GM18858 (cell line): ENCODE measurements around the gene DNER.
"Not testable (repeated sequence)": the region's sequence is repeated elsewhere in the genome, so short reads cannot be mapped to it uniquely, and the experiment has no call there.

Source experiments
- ATAC-seq: cut with Tn5 transposase; IDR thresholded peaks from one replicate; pipeline ENCODE4 v1.9.1; 2021; ENCODE audit not compliant: unreplicated experiment

DNER gene

DNA sequence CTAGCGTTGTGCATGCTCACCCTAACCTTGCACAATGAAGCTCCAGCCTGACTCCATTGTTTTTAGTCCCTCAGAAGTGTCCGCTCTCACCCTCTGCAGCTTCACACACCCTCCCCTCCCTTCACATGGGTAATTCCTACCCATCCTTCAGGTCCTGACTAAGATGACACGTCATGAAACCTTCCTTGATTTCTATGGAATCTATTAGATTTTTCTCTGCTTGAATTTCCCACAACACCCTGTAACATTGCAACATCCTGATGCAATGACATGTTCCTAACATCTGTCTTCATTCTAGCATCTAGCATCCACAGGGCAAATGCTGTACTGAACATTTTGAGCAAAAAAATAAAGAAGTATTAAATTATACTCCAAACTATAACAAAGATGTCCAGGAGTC is 366.2 kb downstream of the DNER start:
- ATAC-seq = no peak

DNA sequence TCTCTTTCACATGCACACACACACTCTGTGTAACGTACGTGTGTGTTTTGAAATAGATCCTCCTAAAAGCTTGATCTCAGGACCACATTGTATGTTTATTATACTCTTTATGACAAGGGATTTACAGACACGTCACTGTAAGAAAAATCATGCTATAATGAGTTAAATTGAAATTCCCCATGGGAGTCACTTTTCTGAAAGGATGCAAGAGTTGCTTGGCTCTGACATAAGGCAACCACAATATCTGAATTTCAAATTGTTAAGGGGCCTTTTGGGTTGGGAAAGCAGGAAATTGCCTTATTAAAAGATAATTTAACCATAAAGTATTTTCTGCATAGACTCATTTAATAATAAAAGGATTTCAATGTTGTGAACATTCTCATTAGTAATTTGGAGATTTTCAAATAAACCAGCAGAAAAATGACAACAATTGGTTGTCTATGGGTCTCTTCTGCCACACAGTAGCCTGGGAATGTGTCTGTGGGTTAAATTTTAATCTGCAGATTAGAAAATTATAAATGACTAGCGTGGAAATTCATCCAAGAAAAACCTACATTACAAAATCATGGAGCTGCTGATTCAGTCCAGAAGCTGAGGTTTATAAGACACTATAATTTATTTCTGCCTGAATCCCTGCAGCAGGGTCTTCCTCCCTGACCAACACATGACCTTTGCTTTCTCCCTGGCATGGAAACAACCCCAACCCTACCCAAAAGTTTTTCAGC is 367.4 kb downstream of the DNER start:
- no peak for ATAC-seq

GRCh38 chr2:229344955-229345354 is 369.4 kb downstream of the DNER start:
- ATAC-seq = no peak

DNA sequence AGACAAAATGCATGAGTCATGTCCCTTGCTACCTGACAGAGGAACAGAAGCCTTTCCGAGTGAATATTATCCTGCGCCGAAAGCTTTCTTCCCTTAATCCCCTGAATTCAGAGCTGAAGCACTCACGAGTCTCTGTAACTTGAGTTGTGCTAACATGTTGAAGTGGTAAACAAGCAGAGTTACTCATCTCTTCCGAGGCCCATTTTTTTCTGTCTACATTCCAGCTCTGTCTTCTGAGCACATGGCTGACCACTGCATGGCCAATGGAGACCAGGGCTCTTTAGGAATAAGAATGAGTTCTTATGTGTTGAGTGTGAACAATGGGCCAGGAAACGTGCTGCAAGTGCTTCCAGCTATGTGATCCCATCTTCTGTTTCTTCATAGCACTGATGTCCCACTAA is 370.2 kb downstream of the DNER start:
- ATAC-seq = no peak

GRCh38 chr2:229343661-229344060 is 370.7 kb downstream of the DNER start:
- no peak for ATAC-seq

GRCh38 chr2:229342376-229342775 is 372.0 kb downstream of the DNER start:
- no peak for ATAC-seq

DNA sequence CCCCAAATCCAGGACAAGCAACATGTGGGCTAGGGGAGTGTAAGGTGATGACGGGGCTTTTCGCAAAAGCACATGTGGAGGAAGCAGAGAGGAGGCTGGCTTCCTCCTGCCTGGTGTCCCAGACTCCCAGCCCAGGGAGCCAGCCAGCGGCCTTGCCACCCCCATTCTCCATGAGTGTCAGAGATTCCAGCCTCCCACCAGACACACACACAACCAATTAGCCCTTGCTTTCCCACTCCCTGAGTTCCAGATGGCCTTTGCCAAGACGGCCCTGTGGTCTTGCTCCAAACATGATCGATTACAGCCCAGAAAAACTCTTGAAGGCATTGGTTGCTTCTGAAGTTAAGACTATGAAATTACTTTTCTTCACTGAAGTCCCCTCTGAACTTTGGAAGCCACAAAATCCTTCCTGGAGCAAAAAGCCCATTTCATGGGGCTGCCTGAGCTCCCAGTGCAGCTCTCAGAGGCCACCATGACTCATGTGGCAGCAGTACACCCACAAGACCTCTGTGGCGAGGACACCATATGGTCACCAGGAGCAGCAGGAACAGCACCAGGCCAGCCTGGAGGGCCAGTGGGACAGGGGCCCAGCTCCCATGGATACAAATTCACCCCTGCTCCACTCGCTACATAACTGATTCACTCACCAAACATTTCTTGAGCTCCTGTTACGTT is 374.1 kb downstream of the DNER start:
- ATAC-seq = no peak

DNA sequence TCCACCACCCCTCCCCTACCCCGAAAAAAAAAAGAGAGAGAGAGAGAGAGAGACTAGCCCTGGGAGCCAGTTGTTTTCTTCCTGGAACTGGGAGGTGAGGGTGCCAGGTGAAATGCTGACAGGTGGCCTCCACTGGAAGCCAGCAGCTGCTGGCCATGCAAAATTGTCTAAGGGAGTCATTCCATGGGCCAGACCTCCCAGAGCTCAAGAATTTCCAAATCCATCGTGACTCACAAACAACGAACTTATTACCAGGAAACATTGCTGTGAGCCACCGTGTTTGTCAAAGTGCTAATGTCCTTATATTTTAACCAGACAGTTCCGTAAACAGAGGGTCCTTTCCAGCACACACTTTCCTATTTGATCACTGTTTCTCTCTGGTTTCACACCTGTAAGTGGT is 374.7 kb downstream of the DNER start:
- ATAC-seq = no peak

- ATAC-seq = not testable (repeated sequence)
These were observed 375.2 kb downstream of the DNER start for GRCh38 chr2:229339171-229339570.

DNA sequence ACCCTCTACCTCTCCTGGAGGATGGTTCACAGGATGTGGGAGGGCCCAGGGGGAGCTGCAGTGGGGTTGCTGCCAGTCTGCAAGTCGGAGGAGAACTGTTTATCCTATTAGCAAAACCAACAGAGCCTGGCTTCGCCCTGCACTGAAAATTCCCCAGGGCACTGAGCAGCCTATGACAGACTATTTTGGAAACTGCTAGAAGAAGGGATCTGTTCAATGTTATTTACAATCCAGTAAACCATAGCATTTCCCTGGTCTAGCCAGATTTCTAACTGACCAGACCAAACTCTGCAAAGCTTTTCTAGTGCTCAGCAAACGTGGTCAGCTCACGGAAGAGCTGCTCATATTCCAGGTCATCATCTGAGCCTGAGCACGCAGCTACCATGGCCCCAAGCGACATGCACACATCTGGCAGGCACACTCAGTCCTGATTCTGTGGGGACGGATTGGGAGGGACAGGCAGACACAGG is 378.4 kb downstream of the DNER start:
- no peak for ATAC-seq

- no peak for ATAC-seq
These were observed 379.0 kb downstream of the DNER start for GRCh38 chr2:229335330-229335729.

GRCh38 chr2:229330952-229331351 is 383.4 kb downstream of the DNER start:
- no peak for ATAC-seq

GRCh38 chr2:229319558-229319957 is 394.8 kb downstream of the DNER start:
- ATAC-seq = no peak

DNA sequence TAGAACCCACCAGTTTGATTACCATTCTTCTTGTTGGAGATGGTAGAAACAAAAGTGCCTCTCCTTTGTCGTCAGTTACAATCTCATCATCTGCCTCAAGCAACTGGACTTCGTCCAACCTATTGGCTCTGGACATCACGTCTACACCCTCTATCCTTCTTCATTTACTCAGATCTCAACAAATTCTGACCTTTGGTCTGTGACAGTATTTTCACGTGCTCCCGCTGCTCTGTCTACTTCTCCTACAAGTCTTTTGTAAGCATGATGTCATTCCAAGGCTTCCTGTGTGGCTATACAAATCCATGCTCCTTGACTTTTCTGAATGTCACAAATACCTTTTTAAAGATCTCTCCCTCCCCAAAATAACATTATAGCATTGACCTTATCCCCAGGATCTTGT is 400.2 kb downstream of the DNER start:
- no peak for ATAC-seq

GRCh38 chr2:229313591-229313990 is 400.8 kb downstream of the DNER start:
- ATAC-seq = no peak
